Lower leg skin (tissue), 3 donors: ENCODE data around the gene PTPRN.

Experiments used
- CTCF ChIP-seq, 3 donors: fragments of 450-650 bp; IDR thresholded peaks; one replicate each; pipeline ENCODE4 v1.5.1; 2016; ENCODE audit warnings: antibody characterized with exemption in 3 of 3, mild to moderate bottlenecking in 3 of 3, moderate library complexity in 2 of 3
- POLR2A ChIP-seq, 2 donors: fragments of 450-650 bp; IDR thresholded peaks; one replicate each; pipeline ENCODE4 v1.6.1; 2016 to 2017; ENCODE audit warnings: antibody characterized with exemption in 2 of 2, mild to moderate bottlenecking in 1 of 2, moderate library complexity in 1 of 2

- no peak for TF ChIP-seq CTCF (IDR thresholded peaks at IDR 0.05)
- TF ChIP-seq POLR2A (IDR thresholded peaks at IDR 0.05), result no peak
These were observed 13.1 kb downstream of the PTPRN start for GRCh38 chr2:219296142-219296541.
